ENCODE data around the gene DNAJB8. TPM values are rescaled to one million over a fixed set of nuclear protein-coding genes. Genes with fewer than 3 reads are reported as not detected.

The DNAJB8 gene
- total RNA-seq, 2 experiments from 2014 or later = not detected

GRCh38 chr3:128476659-128477058 lies 10.0 kb upstream of the DNAJB8 start:
- H3K4me3 ChIP-seq (ENCODE audit: low read depth, low read length, poor library complexity, severe bottlenecking) = no peak overlapping the region
- intact Hi-C loops (cut with micrococcal nuclease; ENCODE audit: unreplicated experiment) = no loop called here
- no peaks in the 10 kb centered on the region for H4K20me1 ChIP-seq (ENCODE audit: insufficient read depth, low read length)
- CTCF ChIA-PET (ENCODE audit: unreplicated experiment) = no interaction called here
- H2AFZ ChIP-seq (ENCODE audit: low read length) = no peak overlapping the region
- TF ChIP-seq, protein P1, sequence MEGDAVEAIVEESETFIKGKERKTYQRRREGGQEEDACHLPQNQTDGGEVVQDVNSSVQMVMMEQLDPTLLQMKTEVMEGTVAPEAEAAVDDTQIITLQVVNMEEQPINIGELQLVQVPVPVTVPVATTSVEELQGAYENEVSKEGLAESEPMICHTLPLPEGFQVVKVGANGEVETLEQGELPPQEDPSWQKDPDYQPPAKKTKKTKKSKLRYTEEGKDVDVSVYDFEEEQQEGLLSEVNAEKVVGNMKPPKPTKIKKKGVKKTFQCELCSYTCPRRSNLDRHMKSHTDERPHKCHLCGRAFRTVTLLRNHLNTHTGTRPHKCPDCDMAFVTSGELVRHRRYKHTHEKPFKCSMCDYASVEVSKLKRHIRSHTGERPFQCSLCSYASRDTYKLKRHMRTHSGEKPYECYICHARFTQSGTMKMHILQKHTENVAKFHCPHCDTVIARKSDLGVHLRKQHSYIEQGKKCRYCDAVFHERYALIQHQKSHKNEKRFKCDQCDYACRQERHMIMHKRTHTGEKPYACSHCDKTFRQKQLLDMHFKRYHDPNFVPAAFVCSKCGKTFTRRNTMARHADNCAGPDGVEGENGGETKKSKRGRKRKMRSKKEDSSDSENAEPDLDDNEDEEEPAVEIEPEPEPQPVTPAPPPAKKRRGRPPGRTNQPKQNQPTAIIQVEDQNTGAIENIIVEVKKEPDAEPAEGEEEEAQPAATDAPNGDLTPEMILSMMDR (conservative IDR thresholded peaks at IDR 0.05; ENCODE audit: low read length) = no peak
- no peak for TF ChIP-seq EZH2phosphoT487 (IDR thresholded peaks at IDR 0.05; ENCODE audit: borderline replicate concordance, low read depth, low read length)
- no peaks in the 10 kb centered on the region for H3K79me2 ChIP-seq (ENCODE audit: insufficient read depth, low read depth, low read length)
- BruUV-seq (replicated peaks) = no TSS peak
- H3K9me3 ChIP-seq (ENCODE audit: low read length) = no peaks in the 10 kb centered on the region
- H3K9me2 ChIP-seq (ENCODE audit: insufficient read depth, low read length) = no peaks in the 10 kb centered on the region
- no peak overlapping the region for H3K27ac ChIP-seq (ENCODE audit: low read depth, low read length, poor library complexity, severe bottlenecking)
- POLR2A ChIA-PET = interaction anchor here (0.7 kb wide), 1 partner anchor 354 kb away, joined by 3 read pairs; no protein-coding TSS in a partner anchor
- no peaks in the 10 kb centered on the region for H3K4me1 ChIP-seq (ENCODE audit: insufficient read depth, low read length, poor library complexity, severe bottlenecking)
- no peaks in the 10 kb centered on the region for H3K36me3 ChIP-seq (ENCODE audit: insufficient read depth, low read length)
- DNase-seq (ENCODE audit: low spot score) = no peak
- H3K4me2 ChIP-seq (ENCODE audit: low read length) = no peak overlapping the region

DNA sequence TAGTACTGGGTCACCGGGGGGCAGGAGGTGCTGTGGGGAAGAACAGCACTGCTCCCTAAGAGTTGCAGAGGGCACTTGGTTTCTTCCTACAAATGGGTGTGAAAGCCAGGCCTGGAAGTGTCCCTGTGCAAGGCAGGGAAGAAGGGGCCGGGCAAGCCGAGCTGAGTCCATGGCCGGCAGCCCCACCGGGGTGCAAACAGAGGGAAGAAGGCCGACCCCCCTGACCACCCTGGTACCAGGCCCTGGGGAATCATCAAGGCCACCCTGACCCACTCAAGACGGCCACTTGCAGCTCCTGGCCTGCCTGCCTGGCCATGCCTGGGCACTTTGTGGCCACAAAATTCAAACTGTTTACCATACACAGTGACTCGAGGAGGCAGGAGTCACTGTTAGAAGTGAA lies 8.7 kb upstream of the DNAJB8 start:
- Histone ChIP-seq H3K4me2 (ENCODE audit: low read length) (no peak overlapping the region), H2AFZ (ENCODE audit: low read length) (no peak overlapping the region), H3K4me3 (ENCODE audit: low read depth, low read length, poor library complexity, severe bottlenecking) (no peak overlapping the region), H3K9me3 (ENCODE audit: low read length) (no peaks in the 10 kb centered on the region), H3K27ac (ENCODE audit: low read depth, low read length, poor library complexity, severe bottlenecking) (no peak overlapping the region), H3K79me2 (ENCODE audit: insufficient read depth, low read depth, low read length) (no peaks in the 10 kb centered on the region), H3K4me1 (ENCODE audit: insufficient read depth, low read length, poor library complexity, severe bottlenecking) (no peaks in the 10 kb centered on the region), H3K9me2 (ENCODE audit: insufficient read depth, low read length) (no peaks in the 10 kb centered on the region), H4K20me1 (ENCODE audit: insufficient read depth, low read length) (no peaks in the 10 kb centered on the region), H3K36me3 (ENCODE audit: insufficient read depth, low read length) (no peaks in the 10 kb centered on the region)
- CTCF ChIA-PET (ENCODE audit: unreplicated experiment) = no interaction called here
- TF ChIP-seq, protein P1 (conservative IDR thresholded peaks at IDR 0.05; ENCODE audit: low read length) = no peak
- TF ChIP-seq EZH2phosphoT487 (IDR thresholded peaks at IDR 0.05; ENCODE audit: borderline replicate concordance, low read depth, low read length) = no peak
- intact Hi-C loops (cut with micrococcal nuclease; ENCODE audit: unreplicated experiment) = no loop called here
- BruUV-seq (replicated peaks) = no TSS peak
- POLR2A ChIA-PET = interaction anchor here (0.7 kb wide), 1 partner anchor 149 kb away, joined by 3 read pairs; no protein-coding TSS in a partner anchor
- DNase-seq (ENCODE audit: low spot score) = no peak

- POLR2A ChIA-PET = no interaction called here
- no peak overlapping the region for H2AFZ ChIP-seq (ENCODE audit: low read length)
These were observed 7.0 kb upstream of the DNAJB8 start for GRCh38 chr3:128473737-128474136.

More at GRCh38 chr3:128473737-128474136, 7.0 kb upstream of the DNAJB8 start:
- CTCF ChIA-PET (ENCODE audit: unreplicated experiment) = no interaction called here
- no peak overlapping the region for H3K4me2 ChIP-seq (ENCODE audit: low read length)
- H3K9me3 ChIP-seq (ENCODE audit: low read length) = no peaks in the 10 kb centered on the region
- no peak overlapping the region for H3K4me3 ChIP-seq (ENCODE audit: low read depth, low read length, poor library complexity, severe bottlenecking)
- H4K20me1 ChIP-seq (ENCODE audit: insufficient read depth, low read length) = no peaks in the 10 kb centered on the region
- intact Hi-C loops (cut with micrococcal nuclease; ENCODE audit: unreplicated experiment) = no loop called here
- TF ChIP-seq, protein P1 (conservative IDR thresholded peaks at IDR 0.05; ENCODE audit: low read length) = no peak
- no peak for TF ChIP-seq EZH2phosphoT487 (IDR thresholded peaks at IDR 0.05; ENCODE audit: borderline replicate concordance, low read depth, low read length)
- H3K79me2 ChIP-seq (ENCODE audit: insufficient read depth, low read depth, low read length) = no peaks in the 10 kb centered on the region
- BruUV-seq (replicated peaks) = no TSS peak
- H3K36me3 ChIP-seq (ENCODE audit: insufficient read depth, low read length) = no peaks in the 10 kb centered on the region
- H3K4me1 ChIP-seq (ENCODE audit: insufficient read depth, low read length, poor library complexity, severe bottlenecking) = no peaks in the 10 kb centered on the region
- DNase-seq (ENCODE audit: low spot score) = no peak
- H3K27ac ChIP-seq (ENCODE audit: low read depth, low read length, poor library complexity, severe bottlenecking) = no peak overlapping the region
- no peaks in the 10 kb centered on the region for H3K9me2 ChIP-seq (ENCODE audit: insufficient read depth, low read length)
